ENCODE results near the gene MACROD1.
"Not testable (repeated sequence)": the region's sequence is repeated elsewhere in the genome, so short reads cannot be mapped to it uniquely, and the experiment has no call there.

MACROD1 gene

DNA sequence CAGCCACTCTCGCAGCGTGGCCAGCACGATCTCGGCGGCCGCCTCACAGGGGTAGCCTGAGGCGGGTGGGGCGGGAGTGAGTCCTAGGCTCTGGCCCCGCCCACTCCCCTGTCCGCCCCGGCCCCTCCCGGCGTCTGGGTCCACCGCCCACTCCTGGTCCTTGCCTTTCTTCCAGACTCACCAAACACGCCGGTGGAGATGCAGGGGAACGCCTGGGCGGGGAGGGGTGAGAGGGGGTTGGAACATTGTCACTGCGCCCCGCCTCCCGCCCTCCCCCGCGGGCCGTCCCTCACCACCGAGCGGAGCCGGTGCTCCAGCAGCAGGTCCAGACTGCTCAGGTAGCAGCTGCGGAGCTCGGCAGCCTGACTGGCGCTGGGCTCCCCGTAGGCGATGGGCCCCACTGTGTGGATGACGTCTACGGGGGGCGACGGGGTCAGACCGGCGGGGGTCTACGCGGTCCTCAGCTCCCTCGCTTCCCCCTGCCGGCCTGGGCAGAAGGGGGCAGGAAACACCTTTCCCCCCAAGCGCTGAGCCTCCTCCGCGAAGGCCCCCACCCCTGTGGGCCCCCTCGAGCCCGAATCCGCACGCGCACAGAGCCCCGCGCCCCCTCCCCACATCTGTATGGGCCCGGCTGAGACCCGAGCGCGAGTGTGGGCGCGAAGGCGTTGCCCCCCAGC is 166.4 kb downstream of the MACROD1 start:
- H3K4me3 ChIP-seq (ENCODE audit: low read length): no peak overlapping the region

DNA sequence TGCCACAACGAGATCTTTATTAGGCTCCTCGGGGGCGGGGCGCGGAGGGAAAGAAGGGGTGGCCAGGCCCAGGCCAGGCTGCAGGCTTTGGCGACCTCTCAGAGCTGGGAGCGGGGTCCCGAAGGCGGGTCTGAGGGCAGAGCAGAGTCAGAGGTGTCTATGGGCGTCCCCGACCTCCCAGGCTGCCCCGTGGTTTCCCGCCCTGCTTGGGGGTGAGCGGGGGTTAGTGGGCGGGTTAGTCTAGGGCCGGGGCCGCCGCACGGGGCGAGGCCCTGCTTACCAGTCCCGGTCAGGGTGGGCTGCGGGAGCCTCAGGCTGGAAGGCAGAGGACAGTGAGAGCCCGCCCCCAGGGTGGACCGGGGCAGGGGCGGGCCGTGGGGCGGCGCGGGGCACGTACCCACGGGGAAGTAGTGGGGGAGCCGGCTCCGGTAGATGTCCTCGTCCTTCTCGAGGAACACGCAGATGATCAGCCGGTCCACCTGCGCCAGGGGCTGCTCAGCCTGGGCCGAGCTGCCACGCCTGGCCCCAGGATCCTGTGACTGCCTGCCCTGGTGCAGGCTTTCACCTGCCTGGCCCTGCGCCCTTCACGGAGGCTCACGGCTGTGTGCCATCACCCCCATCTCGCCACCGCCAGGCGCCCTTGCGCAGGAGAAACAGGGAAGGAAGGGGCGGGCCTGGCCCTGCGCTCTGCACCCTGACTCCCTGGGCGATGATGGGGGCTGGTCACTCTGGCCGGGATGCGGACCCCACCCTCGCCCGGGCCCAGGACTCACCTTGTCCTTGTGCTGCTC is 167.2 kb downstream of the MACROD1 start:
- DNase-seq (ENCODE audit: low read depth, low spot score): no peak
- H3K4me3 ChIP-seq (ENCODE audit: low read length): no peak overlapping the region

More for the DNA sequence above, 166.4 kb downstream of the MACROD1 start:
- DNase-seq (ENCODE audit: low read depth, low spot score): no peak

- H3K4me3 ChIP-seq (ENCODE audit: low read length): no peak overlapping the region
- no peak for DNase-seq (ENCODE audit: low read depth, low spot score)
Observed at GRCh38 chr11:63997801-63998337, 168.0 kb downstream of the MACROD1 start.

DNA sequence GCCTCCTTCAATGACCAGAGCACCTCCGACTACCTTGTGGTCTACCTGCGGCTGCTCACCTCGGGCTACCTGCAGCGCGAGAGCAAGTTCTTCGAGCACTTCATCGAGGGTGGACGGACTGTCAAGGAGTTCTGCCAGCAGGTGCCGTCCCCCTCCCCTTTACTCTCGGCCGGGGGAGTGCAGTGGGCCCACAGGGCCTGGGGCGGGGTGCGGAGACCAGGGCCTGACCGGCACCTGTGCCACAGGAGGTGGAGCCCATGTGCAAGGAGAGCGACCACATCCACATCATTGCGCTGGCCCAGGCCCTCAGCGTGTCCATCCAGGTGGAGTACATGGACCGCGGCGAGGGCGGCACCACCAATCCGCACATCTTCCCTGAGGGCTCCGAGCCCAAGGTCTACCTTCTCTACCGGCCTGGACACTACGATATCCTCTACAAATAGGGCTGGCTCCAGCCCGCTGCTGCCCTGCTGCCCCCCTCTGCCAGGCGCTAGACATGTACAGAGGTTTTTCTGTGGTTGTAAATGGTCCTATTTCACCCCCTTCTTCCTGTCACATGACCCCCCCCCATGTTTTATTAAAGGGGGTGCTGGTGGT is 168.7 kb downstream of the MACROD1 start:
- no peak for DNase-seq (ENCODE audit: low read depth, low spot score)
- no peak overlapping the region for H3K4me3 ChIP-seq (ENCODE audit: low read length)

GRCh38 chr11:63996512-63996911 is 169.4 kb downstream of the MACROD1 start:
- DNase-seq (ENCODE audit: low read depth, low spot score): no peak
- no peak overlapping the region for H3K4me3 ChIP-seq (ENCODE audit: low read length)

- H3K4me3 ChIP-seq (ENCODE audit: low read length): no peak overlapping the region
- DNase-seq (ENCODE audit: low read depth, low spot score): no peak
Observed at GRCh38 chr11:63993993-63994392, 171.9 kb downstream of the MACROD1 start.

- DNase-seq (ENCODE audit: low read depth, low spot score): no peak
- no peak overlapping the region for H3K4me3 ChIP-seq (ENCODE audit: low read length)
Observed at GRCh38 chr11:63993100-63993499, 172.8 kb downstream of the MACROD1 start.

- no peak overlapping the region for H3K4me3 ChIP-seq (ENCODE audit: low read length)
- no peak for DNase-seq (ENCODE audit: low read depth, low spot score)
Observed at GRCh38 chr11:63991558-63991957, 174.4 kb downstream of the MACROD1 start.

DNA sequence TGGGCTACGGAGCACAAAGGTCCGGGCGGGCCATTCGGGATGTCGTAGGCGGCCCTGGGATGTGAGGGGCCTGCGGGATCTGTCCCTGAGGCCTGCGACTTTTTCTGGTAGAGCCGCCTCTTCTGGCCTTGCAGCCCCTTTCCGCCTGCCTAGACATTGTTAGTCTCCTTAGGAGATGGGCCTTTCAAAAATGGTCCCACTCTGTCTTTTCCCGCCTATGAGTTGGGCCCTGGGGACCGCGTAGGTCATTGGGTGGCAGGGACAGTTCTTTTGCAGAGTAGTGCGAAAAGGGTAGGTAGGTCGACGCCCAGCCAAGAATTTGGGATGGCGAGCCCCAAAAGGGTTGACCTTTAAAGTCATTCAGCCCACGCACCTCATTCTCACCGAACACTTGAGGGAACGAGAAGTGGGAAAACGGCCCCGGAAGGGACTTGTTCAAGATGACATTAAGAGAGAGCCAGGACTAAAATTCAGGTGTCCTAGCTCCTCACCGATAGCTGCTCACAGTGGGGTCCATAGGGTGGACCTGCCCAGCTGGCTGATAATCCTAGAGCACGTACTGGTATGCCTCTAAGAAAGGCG is 178.9 kb downstream of the MACROD1 start:
- peak overlapping the region; percentile 83 for H3K4me3 ChIP-seq (ENCODE audit: low read length)
- DNase-seq (ENCODE audit: low read depth, low spot score): no peak

GRCh38 chr11:63986156-63986931 is 179.6 kb downstream of the MACROD1 start, which contains the start of gene OTUB1:
Gene OTUB1, plus strand, starts transcription at chr11:63986438. Its CDS starts 19 bp downstream, at chr11:63986457.
- peak within 1 kb of the TSS; percentile 83 for H3K4me3 ChIP-seq (ENCODE audit: low read length)
- DNase-seq (ENCODE audit: low read depth, low spot score): peak; percentile 84

DNA sequence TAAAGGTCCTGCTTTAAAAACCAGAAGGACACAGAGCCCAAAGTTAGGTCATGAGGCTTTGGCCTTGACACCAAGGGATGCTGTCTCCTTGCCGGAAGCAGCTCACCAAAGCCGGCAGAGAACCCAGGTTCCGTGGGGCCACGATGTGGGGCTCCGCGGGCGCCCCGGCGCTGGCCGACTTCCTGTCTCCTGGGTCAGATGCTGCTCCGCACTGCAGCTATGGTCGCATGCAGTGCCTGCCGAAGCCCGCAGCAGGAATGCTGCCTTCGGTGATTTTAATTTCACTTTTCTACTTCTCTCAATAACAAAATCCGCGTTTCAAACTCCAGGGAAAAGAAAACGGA is 180.1 kb downstream of the MACROD1 start:
- H3K4me3 ChIP-seq (ENCODE audit: low read length): peak overlapping the region; percentile 83
- peak; percentile 46 for DNase-seq (ENCODE audit: low read depth, low spot score)

GRCh38 chr11:63979426-63979825 is 186.5 kb downstream of the MACROD1 start:
- H3K4me3 ChIP-seq (ENCODE audit: low read length): no peak overlapping the region
- DNase-seq (ENCODE audit: low read depth, low spot score): no peak

- no peak for DNase-seq (ENCODE audit: low read depth, low spot score)
- no peak overlapping the region for H3K4me3 ChIP-seq (ENCODE audit: low read length)
Observed at GRCh38 chr11:63978551-63979239, 187.2 kb downstream of the MACROD1 start.

- H3K4me3 ChIP-seq (ENCODE audit: low read length): peak within 1 kb of the TSS; percentile 97
- peak; percentile 100 for DNase-seq (ENCODE audit: low read depth, low spot score)
Observed at GRCh38 chr11:63974259-63975143, 191.4 kb downstream of the MACROD1 start, which contains the start of gene COX8A. Gene COX8A, plus strand, starts transcription at chr11:63974620. Its CDS starts 61 bp downstream, at chr11:63974681.

DNA sequence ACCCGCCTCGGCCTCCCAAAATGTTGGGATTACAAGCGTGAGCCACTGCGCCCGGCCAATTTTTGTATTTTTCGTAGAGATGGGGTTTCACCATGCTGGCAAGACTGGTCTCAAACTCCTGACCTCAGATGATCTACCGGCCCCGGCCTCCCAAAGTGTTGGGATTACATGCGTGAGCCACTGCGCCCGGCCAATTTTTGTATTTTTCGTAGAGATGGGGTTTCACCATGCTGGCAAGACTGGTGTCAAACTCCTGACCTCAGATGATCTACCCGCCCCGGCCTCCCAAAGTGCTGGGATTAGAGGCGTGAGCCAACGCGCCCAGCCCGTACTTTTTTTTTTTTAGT is 192.0 kb downstream of the MACROD1 start:
- H3K4me3 ChIP-seq (ENCODE audit: low read length): peak overlapping the region; percentile 97
- DNase-seq (ENCODE audit: low read depth, low spot score): not testable (repeated sequence)

- no peak overlapping the region for H3K4me3 ChIP-seq (ENCODE audit: low read length)
- DNase-seq (ENCODE audit: low read depth, low spot score): no peak
Observed at GRCh38 chr11:63970902-63971301, 195.0 kb downstream of the MACROD1 start.

- no peak overlapping the region for H3K4me3 ChIP-seq (ENCODE audit: low read length)
- DNase-seq (ENCODE audit: low read depth, low spot score): no peak
Observed at GRCh38 chr11:63969461-63969860, 196.5 kb downstream of the MACROD1 start.
